GM12872 (cell line): Measurements from ENCODE around the gene SHOC2.

Source experiments
- CTCF ChIP-seq: IDR thresholded peaks from 3 replicates; pipeline ENCODE4 v1.5.1; 2011; ENCODE audit warnings: low read depth, mild to moderate bottlenecking, low read length, moderate library complexity; ENCODE audit not compliant: insufficient read depth

Gene SHOC2

GRCh38 chr10:110903280-110904278, 15.8 kb upstream of the SHOC2 start:
- TF ChIP-seq CTCF: no peak

- no peak for TF ChIP-seq CTCF
Observed at GRCh38 chr10:110910138-110910537, 9.3 kb upstream of the SHOC2 start.

- no peak for TF ChIP-seq CTCF
Observed at GRCh38 chr10:110912374-110912773, 7.0 kb upstream of the SHOC2 start.

GRCh38 chr10:110914431-110914830, 5.0 kb upstream of the SHOC2 start:
- TF ChIP-seq CTCF: no peak

GRCh38 chr10:110915035-110915434, 4.4 kb upstream of the SHOC2 start:
- no peak for TF ChIP-seq CTCF

- TF ChIP-seq CTCF: no peak
Observed at GRCh38 chr10:110916554-110917346, 2.7 kb upstream of the SHOC2 start.

- TF ChIP-seq CTCF: no peak
Observed at GRCh38 chr10:110918269-110918642, 1.1 kb upstream of the SHOC2 start.
